GM18870 (cell line): Measurements from ENCODE around the gene ARL6IP6.
"Not testable (repeated sequence)": the region's sequence is repeated elsewhere in the genome, so short reads cannot be mapped to it uniquely, and the experiment has no call there.

Experiments
- ATAC-seq: cut with Tn5 transposase; IDR thresholded peaks from one replicate; pipeline ENCODE4 v1.9.1; 2021; ENCODE audit warnings: moderate library complexity; ENCODE audit not compliant: unreplicated experiment

ARL6IP6 gene

GRCh38 chr2:152720794-152721193 is 2.4 kb downstream of the ARL6IP6 start:
- no peak for ATAC-seq

DNA sequence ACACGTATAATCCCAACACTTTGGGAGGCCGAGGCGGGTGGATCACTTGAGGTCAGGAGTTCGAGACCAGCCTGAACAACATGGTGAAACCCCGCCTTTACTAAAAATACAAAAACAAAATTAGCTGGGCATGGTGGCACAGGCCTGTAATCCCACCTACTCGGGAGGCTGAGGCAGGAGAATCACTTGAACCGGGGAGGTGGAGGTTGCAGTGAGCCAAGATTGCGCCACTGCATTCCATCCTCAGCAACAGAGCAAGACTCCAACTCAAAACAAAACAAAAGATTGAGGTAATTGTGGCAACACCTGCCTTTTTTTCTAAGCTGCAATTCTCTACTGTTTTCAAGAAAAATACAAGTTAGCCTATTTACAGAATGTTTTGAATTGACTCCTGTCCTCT is 4.2 kb downstream of the ARL6IP6 start:
- ATAC-seq: not testable (repeated sequence)

DNA sequence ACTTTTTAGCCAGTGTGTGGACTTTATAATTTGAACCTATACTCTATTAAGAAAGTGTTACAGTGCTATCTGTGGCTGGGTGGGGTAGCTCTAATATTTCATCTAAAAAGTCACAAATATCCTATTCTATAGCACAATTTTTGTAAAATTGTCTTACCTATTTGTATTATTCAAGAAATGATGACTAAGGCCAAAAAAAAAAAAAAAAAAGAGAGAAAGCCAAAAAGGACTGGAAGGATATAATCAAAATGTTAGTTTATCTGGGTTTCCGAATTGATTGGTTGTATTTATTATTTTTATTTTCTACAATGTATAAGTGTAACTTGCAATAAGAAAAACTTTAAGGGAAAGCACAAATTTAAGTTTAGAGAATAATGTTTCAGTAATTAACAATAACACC is 5.5 kb downstream of the ARL6IP6 start:
- ATAC-seq: no peak

DNA sequence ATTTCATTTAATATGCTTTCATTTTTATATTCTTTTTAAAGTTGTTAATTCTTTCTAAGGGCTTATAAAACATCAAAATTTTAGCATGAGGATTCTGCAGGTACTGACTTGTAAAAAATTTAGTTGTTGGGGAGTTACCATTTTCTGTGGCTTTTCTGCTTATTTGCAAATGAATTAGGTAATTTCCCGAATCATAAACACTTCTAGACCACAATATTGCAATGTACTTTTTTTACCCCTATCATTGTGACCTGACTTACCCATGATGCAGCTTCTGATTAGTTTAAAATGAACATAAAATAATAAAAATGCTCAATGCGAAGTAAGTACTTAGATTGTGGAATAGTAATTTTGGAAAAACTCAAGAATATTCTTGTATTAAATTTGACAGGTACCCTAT is 11.4 kb downstream of the ARL6IP6 start:
- no peak for ATAC-seq

- peak; percentile 90 for ATAC-seq
These were observed 12.3 kb downstream of the ARL6IP6 start for GRCh38 chr2:152730591-152731333.

- ATAC-seq: not testable (repeated sequence)
These were observed 19.1 kb downstream of the ARL6IP6 start for GRCh38 chr2:152737509-152737908.

- no peak for ATAC-seq
These were observed 20.0 kb downstream of the ARL6IP6 start for GRCh38 chr2:152738438-152738837.

DNA sequence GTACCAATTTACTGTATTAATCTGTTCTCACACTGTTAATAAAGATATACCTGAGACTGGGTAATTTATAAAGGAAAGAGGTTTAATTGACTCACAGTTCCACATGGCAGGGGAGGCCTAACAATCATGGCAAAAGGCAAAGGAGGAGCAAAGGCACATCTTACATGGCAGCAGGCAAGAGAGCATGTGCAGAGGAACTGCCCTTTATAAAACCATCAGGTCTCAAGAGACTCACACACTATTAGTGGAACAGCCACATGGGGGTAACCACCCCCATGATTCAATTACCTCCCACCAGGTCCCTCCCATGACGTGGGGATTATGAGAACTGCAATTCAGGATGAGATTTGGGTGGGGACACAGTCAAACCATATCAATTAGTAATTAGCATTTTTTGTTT is 21.3 kb downstream of the ARL6IP6 start:
- ATAC-seq: not testable (repeated sequence)

DNA sequence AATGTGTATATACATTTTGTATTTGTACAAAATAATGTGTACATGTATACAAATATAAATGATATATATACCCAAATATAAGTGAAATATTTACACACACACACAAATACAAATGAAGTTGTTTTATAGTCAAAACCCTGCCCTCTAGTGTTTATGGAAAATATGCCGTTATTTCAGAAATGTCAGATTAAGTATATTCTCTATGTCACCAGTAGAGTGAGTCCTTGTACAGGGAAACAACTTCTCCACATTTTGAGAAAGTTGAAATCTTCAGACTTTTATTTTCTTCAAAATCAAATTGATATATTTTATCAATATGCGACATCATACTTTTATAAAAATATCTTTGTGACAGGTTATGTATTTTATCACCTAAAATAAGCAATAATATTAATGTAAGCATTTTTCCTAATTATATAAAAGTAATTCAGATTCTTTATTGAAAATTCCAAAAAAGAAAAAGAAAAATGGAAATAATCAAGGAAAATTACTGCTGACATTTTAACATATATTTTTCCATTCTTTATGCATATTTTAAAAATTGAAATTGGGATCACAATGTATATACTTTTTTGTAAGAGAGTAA is 22.4 kb downstream of the ARL6IP6 start:
- ATAC-seq: peak; percentile 91

- peak; percentile 44 for ATAC-seq
These were observed 24.6 kb downstream of the ARL6IP6 start for GRCh38 chr2:152743002-152743401.

DNA sequence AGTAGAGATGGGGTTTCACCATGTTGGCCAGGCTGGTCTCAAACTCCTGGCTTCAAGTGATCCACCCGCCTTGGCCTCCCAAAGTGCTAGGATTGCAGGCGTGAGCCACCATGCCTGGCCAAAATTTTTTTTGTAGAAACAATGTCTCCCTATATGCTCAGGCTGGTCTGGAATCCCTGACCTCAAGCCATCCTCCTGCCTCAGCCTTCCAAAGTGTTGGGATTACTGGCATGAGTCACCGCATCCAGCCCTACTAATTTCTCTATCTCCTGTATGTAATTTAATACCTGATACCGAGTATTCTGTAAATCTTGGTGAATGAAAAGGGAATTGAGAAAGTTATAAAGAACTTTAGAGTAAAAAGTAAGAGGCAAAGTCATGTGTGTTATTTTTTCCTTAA is 29.3 kb downstream of the ARL6IP6 start:
- not testable (repeated sequence) for ATAC-seq

DNA sequence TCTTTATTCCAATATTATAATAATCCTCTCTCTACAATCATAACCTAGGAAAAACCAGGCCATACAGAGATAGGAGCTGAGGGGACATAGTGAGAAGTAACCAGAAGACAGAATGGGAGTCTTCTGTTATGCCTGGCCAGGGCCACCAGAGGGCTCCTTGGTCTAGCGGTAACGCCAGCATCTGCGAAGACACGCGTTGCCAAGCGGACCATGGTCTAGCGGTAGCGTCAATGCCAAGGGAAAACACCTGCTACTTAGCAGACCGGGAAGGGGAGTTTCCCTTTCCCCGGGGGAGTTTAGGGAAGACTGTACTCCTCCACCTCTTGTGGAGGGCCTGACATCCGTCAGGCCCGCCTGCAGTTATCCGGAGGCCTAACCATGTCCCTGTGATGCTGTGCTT is 36.6 kb downstream of the ARL6IP6 start:
- ATAC-seq: no peak

GRCh38 chr2:152759290-152760072 is 41.1 kb downstream of the ARL6IP6 start:
- ATAC-seq: no peak

DNA sequence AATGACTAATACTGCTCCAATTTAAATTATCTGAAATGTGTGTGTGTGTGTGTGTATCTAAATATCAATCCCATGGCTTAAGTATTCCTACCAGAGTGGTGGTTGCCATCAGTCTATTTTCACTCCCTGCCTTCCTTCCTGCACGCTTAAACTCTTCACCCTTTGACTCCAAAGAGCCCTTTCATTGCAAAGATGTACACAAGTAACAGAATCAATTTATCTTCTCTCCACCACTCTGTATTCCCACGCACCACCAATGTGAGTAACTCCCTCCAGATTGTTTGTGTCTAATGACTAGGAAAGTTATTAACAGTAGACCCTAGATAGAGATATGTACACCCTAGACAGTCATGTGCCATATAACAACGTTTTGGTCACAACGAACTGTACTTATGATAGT is 42.8 kb downstream of the ARL6IP6 start:
- no peak for ATAC-seq

DNA sequence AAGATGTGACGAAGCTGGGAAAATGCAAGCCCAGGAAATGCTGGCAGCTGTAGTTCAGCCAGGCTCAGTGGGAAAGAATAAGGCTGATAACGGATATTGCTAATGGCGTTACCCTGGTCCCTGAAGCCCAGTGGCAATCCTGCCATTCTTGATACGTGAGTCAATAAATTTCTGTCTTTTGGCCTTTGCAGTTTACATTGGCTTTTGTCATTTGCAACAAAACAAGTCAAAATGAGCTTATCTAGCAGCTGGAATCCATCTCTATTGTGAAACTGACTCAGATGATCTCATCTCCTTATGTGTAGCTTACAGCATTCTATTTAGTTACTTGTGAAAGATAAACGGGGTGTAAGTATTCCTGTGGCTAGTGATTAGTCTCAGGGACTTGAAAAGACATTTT is 43.8 kb downstream of the ARL6IP6 start:
- no peak for ATAC-seq

GRCh38 chr2:152763208-152763607 is 44.8 kb downstream of the ARL6IP6 start:
- not testable (repeated sequence) for ATAC-seq

DNA sequence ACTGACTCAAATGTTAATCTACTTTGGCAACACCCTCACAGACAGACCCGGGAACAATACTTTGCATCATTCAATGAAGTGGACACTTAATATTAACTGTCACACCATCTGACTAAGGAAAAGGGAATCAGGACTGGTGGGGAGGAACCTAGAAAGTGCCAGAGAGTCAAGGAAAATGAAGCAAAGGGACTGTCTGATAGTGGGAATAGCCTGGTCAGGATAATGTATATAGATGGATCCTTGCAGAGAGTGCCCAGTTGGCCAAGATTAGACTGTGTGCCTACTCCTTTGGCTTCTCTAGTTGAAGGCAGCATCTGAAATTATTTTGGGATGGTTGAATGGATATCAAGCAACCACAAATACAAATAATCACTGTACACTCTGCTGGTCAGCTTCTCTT is 45.2 kb downstream of the ARL6IP6 start:
- no peak for ATAC-seq

DNA sequence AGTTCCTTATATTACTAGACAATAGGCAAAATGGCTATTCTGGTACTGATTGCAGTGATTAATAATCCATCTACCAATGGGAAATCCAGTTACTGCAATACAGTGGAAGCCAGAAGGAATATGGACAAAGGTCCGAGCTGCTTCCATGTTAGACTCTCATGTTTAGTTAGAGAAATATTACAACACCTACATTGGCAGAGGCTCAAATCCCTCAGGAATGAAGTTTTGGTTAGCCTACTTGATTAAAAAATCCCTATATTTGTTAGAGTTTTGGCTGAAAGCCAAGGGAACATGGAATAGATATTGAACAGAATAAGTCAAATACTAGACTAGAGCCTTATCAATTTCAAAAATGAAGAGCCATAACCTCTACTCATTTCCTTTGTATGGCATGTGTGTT is 48.5 kb downstream of the ARL6IP6 start:
- ATAC-seq: no peak

- no peak for ATAC-seq
These were observed 62.8 kb downstream of the ARL6IP6 start for GRCh38 chr2:152781175-152781574.

DNA sequence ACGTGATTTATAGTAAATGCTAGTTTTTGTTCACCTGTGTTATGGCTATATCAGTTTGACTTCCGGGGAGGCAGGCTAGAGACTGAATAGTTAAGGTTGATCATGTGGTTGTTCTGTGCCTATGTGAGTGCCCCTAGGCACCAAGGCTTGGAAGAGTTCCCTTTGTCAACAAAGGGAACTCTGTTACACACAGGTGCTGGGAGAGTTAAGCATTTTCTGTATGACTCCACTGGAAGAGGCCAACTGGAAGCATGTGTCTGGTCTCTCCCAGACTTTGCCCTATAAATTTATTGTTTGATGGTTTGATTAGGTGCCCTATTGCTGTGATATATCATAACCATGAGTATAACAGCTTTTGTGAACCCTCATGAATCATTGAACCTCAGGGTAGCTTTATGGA is 63.8 kb downstream of the ARL6IP6 start:
- no peak for ATAC-seq

DNA sequence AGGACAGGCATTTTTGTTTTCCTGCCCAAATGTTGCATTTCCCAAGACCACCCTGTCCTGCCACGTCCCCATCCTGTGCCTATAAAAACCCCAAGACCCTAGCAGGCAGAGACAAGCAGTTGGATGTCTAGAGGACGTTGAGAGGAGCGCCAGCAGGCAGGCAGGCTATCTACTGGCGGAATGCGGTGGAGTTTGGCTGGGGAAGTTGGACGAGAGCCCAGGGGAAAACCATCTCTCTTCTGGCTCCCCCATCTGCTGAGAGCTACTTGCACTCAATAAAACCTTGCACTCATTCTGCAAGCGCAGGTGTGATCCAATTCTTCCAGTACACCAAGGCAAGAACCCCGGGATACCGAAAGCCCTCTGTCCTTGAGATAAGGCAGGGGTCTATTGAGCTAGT is 72.5 kb downstream of the ARL6IP6 start:
- no peak for ATAC-seq

GRCh38 chr2:152791979-152792378 is 73.6 kb downstream of the ARL6IP6 start:
- no peak for ATAC-seq
